ENCODE data around the gene WDR90.

The WDR90 gene

DNA sequence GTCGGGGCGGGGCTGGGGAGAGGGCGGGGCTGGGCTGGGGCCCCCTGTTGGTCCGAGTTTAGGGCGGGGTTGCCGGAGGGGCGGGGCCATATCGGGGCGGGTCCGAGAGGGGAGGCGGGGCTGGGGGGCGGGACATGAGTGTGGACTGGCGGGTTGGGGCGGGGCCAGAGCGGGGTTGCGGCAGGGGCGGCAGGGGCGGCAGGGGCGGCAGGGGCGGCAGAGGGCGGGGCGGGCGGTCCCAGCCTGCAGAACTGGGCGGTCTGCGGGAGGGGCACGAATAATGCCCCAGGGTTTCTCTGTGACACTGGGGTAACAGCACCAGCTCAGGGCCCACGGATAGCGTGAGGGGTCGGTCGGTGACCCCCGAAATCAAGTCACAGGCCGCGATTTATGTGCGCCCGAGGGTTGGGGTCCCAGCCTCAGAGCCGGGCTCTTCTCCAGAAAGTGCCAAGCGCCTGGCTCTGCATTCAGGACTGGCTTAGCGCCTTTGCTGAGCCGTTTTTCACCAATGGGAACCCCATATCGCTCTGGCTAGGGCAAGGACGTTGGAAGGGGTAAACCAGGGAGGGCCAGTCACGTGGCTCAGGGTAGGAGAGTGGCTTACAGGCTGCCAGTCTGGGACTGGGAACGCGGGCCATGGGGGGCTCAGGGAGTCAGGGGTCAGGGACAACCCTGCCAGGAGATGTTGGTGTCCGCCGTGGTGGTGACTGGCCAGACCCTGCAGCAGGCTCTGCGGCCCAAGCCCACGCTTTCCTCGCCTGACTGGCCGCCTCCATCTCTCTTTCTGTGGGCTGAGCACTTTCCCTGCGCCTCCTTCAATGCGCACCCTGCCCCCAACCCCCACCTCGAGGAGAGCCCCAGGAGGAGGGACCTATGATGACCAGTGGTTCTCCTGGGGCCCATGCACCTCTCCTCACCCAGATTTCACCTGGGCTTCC is 11.8 kb upstream of the WDR90 start:
- peak; percentile 26 for FAIRE-seq

DNA sequence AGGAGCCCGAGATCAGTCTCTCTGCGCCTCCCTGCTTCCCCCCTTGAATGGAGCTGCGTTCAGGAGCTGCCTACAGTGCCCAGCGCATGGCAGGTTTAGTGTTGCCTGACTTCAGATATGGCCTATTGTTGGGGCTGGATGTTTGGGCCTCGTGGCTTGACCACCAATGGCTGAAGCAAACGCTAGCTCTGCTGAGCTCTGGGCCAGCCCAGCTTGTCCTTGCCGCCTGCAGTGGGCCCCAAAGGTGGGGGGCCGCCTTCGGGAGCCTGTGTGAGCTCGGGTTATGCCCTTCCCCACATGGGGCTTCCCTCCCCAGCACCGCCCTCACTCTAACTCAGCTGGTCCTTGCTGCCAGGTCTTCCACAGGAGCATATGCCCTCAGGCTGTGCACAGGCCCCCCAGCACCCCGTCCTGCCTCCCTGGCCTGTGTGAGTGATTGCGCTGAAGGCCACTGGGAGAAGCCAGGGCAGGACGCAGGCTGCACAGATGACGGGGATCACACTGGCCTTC is 11.1 kb upstream of the WDR90 start:
- FAIRE-seq (no peak), DNase-seq (ENCODE audit: insufficient read length, low spot score) (no peak)

More for the DNA sequence above, 11.8 kb upstream of the WDR90 start:
- DNase-seq (ENCODE audit: insufficient read length, low spot score): peak; percentile 97

DNA sequence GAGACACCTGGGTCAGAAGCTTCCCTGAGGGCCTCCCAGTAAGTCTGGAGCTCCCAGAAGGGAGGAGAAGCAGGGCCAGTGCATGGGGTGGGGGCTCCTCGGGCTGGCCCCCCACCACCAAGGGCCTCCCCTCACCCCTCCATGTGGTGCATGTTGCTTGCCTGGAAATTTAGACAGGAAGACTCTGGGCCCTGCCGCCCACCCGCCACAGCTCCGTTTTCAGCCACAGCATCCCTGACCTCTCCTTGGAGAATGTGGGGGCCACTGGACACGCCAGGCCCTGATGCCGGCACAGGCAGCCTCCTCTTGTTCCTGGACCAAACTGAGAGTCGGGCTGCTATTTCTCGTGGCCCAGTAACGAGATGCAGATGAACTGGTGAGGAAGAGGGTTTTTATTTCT is 10.3 kb upstream of the WDR90 start:
- FAIRE-seq: no peak
- DNase-seq (ENCODE audit: insufficient read length, low spot score): no peak

DNA sequence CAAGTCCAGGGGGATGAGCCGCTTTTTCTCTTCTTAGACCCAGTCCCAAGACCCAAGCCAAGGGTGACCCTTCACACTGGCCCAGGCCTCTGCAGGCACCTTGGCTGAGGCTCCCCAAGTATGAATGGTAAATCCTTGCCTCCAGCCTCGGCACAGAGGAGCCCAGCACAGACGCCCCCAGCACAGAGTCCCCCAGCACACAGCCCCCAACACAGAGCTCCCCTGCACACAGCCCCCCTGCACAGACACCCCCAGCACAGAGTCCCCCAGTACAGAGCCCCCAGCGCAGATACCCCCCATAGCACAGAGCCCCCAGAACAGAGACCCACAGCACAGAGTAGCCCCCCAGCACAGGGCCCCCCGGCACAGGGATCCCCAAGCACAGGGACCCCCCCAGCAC is 8.6 kb upstream of the WDR90 start:
- no peak for FAIRE-seq
- DNase-seq (ENCODE audit: insufficient read length, low spot score): no peak

DNA sequence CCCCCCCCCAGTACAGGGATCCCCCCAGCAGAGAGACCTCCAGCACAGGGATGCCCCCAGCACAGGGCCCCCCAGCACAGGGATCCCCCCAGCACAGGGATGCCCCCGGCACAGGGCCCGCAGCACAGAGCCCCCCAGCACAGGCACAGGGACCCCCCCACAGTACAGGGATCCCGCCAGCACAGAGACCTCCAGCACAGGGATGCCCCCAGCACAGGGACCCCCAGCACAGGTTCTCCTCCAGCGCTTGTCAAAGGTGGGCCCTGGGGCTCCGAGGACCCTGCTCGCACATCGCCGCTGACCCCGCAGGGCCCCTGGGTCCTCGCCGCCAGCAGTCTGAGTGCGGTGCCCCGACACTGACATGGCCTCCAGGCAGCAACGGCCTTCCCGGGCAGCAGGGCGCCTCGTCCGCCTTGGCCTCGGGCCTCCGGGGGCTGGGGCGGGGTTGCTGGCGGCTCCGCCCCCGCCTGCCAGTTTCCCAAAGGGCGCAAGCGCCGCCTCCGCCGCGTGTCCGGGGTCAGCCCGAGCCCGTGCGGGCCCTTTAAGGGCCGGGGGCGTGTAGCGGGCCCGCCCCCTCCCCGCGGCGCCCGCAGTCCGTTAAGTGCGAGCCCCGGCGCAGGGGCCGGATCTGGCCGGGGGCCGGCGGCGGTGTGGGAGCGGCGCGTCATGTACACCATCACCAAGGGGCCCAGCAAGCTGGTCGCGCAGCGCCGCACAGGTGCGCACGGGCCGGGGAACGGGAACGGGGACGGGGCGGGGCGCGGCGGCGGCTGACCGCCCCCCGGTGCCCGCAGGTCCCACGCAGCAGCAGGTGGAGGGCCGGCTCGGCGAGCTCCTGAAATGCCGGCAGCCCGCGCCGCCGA is 7.6 kb upstream of the WDR90 start, which contains the start of gene MCRIP2:
Gene MCRIP2, plus strand, starts transcription at position 503 of the 863 bp plus-strand sequence. Its CDS starts 164 bp downstream, at position 667.
- DNase-seq (ENCODE audit: insufficient read length, low spot score) (peak; percentile 85), FAIRE-seq (peak; percentile 95)

DNA sequence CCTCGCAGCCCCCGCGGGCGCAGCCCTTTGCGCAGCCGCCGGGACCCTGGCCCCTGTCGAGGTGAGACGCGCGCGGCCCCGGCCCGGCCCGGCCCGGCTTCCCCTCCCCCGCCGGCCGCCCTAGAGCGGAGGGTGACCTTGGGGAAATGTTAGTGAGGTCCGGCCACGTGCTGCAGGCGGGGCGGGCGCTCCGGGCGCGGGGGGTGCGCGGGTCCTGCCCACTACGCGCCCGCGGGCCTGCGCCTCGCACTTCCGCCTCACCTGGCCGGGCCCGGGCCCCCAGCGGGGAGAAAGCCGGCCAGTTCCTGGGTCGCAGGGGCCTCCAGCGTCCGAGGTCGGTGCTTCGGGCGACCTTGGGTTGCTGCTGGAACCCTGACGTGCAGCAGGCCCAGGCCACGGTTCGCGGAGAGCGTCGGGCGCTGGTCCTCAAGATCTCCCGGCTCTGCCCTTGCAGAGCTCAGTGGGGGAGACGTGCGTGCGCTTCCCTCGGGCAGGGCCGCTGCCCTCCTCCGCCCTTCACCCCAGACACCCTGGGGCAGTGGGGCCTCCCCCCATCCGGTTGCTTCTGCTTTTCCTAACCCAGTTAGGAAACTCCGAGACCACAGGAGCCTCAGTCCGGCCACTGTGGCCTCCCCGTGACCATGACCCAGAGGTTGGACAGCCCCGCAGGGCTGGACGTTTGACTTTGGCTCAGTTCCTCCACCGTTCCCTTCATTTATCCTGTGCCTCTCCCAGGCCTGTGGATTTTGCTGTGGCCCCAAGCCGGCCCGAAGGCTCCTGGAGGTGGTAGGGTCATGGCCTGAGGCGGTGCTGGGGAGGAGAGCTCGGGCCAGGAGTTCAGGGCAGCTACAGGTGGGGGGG is 6.7 kb upstream of the WDR90 start:
- FAIRE-seq (no peak), DNase-seq (ENCODE audit: insufficient read length, low spot score) (no peak)

DNA sequence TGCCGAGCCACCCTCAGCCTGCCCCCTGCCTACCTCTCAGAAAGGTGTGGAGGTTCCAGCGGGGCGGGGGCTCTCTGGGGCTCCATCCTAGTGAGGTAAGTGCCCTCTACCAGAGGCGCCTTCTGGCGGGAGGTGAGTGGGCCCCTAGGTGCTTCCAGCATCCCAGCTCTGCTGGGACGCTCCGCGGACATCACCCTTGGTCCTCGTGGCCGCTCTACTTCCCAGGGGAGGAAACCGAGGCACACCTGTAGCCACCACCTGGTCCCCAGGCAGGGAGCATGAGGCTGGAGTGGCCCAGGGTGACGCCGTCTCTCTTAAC is 6.2 kb upstream of the WDR90 start:
- FAIRE-seq (no peak), DNase-seq (ENCODE audit: insufficient read length, low spot score) (no peak)

DNA sequence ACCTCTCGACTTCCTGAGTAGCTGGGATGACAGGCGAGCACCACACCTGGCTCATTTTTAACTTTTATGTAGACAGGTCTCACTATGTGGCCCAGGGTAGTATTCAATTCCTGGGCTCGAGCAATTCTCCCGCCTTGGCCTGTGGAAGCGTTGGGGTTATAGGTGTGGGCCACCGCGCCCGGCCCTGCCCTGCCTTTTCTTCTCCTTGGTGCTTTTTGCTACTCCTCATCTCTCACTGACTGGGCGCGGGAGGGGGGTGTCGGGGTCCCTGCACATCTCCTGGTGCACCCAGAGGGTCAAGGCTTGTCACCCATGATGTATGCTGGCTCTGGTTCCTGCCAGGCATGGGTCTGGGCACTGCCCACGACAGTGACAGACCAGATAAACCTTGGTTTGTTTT is 4.6 kb upstream of the WDR90 start:
- FAIRE-seq (no peak), DNase-seq (ENCODE audit: insufficient read length, low spot score) (no peak)

DNA sequence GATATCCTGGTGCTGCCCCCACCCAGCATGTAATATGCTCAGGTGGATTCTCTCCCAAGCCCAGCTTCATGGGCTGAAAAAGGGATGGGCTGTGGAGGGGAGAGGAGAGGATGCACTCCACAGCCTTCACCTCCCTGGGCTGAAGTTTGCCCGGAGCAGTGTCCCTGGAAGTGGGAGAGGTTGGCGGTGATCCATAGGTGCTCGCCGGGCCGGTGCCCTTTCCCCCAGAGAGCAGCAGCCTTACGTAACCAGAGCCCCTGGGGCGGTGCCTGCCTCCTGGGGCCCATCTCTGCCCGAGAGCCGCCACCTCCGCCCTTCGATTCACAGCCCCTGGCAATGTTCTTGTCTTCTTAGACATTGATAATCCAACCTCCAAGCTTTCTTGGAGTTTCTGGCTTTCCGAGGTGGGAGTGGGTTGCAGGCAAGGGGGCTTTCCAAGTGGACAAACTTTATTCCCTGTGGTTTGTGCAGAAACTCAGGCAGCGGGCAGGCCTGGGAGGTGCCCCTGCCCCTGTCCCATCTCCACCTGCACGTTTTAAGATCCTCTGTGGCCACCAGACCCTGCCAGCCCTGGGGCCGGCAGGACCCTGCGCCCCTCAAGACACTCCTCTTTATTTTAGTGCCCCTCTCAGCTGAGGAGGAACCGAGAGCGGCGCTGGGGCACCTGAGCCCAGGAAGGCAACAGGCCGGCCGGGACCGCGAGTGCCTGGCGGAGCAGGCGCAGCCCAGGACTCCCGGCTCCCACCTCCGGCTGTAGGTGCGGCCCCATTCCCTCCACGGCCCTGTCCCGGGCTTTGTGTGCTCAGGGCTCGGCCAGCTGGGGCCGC is 3.1 kb upstream of the WDR90 start:
- FAIRE-seq: no peak
- DNase-seq (ENCODE audit: insufficient read length, low spot score): no peak

DNA sequence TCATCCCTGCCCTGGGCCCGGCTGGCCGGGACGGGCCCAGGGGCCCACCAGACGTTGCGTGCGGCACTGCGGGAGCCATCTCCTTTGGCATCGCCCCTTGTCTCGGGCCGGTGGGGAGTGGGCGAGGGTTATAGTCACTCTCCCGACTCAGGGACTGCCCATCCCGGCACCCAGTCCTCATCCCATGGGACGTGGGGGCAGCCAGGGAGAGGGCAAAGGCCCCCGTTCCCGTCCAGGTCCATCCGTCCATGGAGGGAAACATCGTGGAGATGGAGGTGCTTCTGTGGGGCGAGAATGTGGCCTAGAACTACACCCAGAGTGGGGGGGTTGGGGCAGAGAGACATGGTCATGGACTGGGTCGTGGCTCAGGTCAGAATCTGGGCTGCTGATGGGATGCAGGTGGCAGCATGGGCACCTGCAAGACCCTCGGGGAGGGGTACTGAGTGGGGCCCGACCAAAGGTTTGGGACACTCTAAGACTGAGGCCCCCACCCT is 2.4 kb upstream of the WDR90 start:
- no peak for FAIRE-seq
- DNase-seq (ENCODE audit: insufficient read length, low spot score): no peak

DNA sequence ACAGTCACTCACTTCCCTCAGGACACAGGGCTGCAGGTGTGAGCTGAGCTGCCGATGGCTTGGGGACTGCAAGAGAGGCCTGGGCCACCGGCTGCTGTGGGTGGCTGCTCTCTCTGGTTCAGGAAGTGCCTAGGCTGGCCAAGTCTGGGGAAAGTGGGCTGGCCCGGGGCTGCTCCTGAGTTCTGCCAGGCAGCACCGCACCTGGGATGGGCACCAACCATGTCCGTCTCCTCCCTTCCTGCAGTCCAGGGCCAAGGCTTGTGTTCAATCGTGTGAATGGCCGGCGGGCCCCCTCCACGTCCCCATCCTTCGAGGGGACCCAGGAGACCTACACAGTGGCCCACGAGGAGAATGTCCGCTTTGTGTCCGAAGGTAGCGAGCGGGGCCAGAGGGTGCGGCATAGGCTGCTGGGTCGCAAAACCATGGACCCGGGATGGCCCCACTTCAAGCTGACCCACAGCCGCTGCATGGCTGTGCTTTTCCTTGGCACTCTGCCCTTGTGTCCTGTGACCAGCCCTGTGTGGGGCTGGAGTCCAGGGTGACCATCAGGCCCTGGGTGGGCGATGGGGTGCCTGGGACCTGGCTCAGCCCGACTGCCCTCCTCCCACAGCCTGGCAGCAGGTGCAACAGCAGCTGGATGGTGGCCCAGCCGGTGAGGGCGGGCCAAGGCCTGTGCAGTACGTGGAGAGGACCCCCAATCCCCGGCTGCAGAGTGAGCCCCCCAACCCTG is 1.8 kb upstream of the WDR90 start:
- DNase-seq (ENCODE audit: insufficient read length, low spot score) (no peak), FAIRE-seq (no peak)

DNA sequence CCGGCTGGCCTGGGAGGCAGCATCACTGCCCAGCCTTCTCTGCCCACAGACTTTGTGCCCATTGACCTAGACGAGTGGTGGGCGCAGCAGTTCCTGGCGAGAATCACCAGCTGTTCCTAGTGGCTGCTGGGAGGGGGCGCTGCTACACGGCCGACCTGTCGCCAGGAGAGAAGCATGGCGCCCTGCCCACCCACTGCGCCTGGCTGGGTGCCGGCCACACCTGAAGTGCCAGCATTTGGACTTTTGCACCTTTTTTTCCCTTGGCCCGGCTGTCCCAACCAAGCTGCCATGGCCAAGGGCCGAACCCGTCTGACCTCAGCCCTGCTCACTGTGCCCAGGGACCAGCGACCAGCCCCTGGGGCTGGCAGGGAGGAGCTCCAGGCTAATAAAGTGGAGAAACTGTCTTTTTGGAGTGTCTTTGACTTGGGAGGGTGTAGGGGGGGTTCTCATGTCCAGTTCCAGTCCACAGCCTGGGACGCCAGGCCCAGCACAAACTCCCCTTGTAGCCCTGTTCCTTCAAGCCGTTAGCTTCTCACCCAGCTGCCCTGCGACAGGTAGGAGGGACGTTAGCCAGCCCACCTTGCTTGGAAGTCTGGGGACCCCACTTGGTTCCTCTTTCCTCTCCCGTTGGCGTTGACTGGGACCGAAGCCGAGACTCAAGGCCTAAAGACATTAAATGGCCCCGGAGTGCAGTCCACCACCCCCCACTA is 939 bp upstream of the WDR90 start:
- FAIRE-seq (peak; percentile 40), DNase-seq (ENCODE audit: insufficient read length, low spot score) (no peak)

DNA sequence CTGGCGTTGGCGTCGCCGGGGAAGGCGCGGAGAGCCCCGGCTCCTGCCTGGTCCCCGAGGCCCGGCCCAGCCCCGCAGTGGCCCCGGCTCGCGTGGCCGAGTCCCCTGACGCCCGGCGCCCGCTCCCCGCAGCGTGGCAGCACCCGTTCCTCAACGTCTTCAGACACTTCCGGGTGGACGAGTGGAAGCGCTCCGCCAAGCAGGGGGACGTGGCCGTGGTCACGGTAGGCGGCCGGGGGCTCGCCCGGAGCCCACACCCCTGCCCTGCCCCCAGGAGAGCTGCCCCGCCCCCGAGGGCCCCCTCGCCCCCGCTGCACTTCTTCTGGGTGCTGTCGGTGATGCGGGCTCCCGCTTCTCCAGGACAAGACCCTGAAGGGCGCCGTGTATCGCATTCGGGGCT is 466 bp downstream of the WDR90 start:
- FAIRE-seq (no peak), DNase-seq (ENCODE audit: insufficient read length, low spot score) (no peak)

DNA sequence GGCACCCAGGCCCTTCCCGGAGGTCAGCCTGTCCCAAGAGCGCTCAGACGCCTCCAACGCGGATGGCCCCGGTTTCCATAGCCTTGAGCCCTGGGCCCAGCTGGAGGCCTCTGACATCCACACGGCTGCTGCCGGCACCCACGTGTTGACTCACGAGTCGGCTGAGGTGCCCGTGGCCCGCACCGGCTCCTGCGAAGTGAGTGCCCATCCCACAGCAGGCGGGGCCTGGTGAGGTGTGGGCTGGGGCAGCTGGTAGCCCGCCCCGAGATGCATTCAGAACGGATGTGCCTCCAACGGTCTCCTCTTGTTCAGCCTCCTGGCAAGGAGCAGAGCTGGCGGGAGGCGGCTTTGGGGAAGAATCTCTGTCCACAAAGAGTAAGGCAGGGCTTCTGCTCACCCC is 2.7 kb downstream of the WDR90 start:
- FAIRE-seq (no peak), DNase-seq (ENCODE audit: insufficient read length, low spot score) (no peak)

DNA sequence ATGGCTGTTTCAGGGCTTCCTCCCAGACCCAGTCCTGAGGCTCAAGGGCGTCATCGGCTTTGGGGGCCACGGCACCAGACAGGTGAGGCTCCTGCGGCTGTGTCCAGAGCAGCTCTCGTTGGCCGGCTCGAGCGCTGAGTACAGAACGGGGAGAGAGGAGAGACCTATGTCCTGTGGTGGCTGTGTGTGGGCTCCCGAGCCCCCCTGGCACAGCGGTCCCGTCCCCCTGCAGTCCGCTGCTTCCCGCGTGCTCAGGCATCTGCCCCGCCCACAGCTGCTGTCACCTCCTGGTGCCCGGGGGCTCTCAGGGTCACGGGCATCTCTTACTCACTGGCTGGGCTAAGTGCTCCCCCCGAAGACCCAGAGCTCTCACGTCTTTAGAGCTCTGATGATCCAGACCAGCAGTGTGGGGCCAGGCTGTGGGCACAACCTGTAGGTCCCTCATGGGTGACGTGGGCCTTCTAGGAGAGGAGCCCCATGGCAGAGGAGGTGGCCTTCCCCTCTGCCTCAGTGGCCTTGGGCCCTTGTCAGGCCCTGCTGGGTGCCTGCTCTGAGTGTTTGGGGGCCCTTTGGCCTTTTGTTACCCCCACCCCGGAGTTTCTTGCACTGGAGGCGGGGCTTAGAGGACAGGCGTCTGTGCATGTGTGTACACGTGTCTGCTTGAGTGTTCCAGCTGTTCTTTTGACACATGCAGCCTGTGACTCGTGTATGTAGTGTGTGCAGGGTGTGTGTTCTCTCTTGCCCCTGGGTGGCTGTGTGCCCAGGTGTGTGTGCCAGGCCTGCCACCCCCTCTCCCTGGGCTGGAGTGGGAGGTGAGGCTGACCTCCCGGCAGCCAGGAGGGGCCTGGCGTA is 3.5 kb downstream of the WDR90 start:
- DNase-seq (ENCODE audit: insufficient read length, low spot score) (no peak), FAIRE-seq (no peak)

DNA sequence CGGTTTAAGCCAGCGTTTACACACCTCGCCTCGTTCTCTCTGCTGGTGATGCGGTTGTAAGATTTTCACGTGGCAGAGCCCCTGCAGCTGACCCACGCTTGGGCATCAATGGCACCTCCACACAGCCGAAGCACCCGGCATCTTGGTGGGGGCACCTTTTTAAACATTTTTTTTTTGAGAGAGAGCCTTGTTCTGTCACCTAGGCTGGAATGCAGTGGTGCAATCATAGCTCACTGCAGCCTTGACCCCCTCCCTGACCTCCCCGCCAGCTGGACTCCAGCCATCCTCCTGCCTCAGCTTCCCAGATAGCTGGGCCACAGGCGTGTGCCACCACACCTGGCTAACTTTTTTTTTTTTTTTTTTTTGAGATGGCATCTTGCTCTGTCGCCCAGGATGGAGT is 4.9 kb downstream of the WDR90 start:
- DNase-seq (ENCODE audit: insufficient read length, low spot score): no peak
- no peak for FAIRE-seq

DNA sequence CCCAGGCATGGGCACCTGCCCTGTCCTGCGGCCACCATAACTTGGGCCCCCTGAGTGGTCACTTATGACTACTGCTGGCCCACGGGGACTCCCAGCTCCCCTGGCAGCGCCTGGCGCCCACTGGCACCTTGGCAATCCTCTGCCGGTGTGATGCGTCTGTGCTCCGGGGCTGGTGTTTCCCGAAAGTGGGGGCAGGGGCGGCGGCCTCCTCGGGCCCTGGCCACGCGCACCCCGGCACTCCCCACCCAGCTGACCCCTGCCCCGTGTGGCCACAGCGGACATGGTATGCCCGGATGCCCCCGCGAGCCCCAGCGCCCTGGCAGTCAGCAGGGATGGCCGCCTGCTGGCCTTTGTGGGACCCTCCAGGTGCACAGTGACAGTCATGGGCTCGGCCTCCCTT is 8.3 kb downstream of the WDR90 start:
- DNase-seq (ENCODE audit: insufficient read length, low spot score) (no peak), FAIRE-seq (no peak)
